ENCODE results near the gene CFAP157.
"Not testable (repeated sequence)": the region's sequence is repeated elsewhere in the genome, so short reads cannot be mapped to it uniquely, and the experiment has no call there.

The CFAP157 gene

DNA sequence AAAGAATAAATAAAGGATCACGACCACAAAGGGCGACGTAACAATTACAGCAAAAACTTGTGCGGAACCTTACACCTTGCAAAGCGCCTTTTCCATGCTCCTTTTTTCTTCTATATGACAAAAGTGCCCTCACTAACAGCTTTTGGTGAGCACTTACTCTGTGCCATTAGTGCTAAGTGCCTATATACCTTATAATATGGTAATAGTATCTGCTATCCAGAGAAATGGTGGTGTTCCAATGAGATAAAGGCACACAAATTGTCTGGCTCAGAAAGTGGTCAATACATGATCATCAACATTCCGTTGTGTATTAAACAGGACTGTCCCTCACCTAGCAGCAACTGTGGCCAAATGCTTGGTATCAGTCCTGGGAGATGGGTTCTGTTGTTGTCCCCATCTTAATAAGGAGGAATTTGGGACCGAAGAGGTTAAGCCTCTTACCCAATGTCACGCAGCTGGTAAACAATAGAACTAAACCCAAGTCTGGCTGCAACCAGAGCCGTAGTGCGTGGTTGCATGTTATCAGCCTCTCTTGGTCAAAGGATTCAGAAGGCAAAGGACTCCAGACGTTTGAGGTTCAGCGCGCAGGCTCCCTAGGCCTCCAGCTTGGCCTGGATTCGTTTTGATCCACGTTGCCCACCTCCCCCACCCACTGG, 28.9 kb downstream of the CFAP157 start:
- DNase-seq (ENCODE audit: low read depth), result no peak

DNA sequence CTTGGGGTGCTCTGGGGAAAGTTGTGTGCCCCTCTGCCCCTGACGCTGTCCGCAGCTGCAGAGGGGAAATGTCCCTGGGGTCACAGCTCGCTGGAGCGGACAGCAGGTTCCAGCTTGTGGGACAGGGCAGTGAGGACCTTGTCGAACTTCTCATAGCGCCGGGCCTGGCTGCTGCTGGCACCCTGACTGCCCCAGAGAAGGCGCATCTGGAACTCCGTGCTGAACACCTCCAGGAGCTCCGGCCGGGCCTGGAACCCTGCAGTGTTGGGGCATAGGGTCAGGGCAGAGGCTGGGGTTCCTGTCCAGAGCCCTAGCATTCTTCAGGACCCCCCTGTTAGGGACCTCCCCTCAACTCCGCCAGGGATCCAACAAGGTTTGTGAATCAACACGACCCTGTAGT, 31.9 kb downstream of the CFAP157 start:
- no peak for DNase-seq (ENCODE audit: low read depth)

DNA sequence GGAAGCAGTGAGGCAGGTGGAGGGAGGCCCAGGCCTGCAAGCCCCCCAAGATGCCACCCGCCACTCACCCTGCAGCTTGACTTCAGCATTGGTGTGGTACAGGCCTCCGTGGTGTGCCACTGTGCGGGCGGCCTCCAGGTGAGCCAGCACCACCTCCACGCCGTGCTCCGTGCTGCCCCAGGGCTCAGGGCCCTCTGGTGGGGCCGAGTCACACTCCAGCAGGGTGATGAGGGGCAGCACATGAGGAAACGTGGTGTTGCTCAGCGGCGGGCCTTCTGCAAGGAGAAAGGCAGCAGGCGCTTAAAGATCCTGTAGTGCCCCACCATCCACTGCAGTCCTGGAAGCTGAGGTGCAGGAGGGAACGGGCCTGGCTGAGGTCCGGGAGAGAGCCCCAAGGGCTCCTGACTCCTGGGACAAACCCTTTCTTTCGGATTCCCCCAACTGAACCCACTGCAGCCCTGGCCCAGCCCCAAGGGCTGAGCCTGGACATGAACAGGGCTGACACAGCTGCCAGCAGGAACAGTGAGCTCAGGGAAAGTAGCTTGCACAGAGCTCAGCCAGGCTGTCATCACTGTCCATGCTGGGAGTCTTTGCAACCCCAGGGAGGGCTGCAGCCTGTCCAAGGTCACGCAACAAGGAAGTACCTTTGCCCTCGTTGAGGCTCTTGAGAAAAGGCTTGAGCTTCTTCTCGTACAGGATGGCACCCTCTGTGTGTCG, 33.0 kb downstream of the CFAP157 start:
- DNase-seq (ENCODE audit: low read depth), result no peak

DNA sequence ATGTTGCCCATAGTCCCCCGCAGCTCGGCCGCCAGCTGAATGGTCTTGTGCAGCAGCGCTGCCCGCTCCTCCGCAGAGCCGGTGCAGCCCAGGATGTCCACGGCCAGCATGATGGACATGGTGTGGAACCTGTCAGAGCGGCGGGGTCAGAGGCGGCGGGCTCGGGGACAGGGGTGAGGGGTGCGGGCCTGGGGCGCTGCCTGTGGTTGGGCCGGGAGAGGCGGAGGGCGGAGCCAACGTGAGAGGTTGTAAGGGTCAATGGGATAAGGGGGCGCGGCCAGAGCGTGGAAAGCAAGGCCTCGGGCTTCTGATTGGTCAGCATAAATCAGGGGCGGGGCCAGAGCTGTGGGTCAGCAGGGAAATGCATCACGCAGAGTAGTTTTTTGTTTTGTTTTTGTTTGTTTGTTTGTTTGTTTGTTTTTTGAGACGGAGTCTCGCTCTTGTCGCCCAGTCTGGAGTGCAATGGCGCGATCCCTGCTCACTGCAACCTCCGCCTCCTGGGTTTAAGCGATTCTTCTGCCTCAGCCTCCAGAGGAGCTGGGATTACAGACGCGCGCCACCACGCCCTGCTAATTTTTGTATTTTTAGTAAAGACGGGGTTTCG, 35.1 kb downstream of the CFAP157 start:
- DNase-seq (ENCODE audit: low read depth), result no peak

DNA sequence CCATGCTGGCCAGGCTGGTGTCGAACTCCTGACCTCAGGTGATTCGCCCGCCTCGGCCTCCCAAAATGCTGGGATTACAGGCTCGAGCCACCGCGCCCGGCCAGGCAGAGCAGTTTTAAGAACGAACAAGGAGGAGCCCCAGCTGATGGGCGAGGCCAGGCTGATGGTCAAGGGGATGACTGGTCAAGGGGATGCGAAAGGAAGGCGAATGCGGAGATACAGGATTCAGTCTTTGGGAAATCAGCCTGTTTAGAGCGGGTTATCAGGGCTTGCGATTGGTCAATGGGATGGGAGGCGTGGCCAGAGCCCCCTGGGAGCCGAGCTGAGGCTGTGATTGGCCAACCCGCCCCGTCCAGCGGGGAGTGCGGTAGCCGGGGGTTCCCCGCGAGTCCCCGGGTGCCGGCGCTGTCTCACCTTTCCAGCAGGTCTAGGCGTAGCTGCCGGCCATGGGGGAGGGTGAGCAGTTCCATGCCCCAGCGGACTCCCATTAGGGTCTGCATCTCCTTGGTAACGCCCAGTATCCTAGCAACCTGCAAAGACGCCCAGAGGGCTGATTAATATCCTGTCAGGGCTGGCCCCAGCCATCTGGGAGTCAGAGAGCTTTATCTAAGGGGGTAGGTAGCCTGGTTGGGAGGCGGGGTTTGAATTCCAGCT, 35.8 kb downstream of the CFAP157 start:
- DNase-seq (ENCODE audit: low read depth), result no peak

DNA sequence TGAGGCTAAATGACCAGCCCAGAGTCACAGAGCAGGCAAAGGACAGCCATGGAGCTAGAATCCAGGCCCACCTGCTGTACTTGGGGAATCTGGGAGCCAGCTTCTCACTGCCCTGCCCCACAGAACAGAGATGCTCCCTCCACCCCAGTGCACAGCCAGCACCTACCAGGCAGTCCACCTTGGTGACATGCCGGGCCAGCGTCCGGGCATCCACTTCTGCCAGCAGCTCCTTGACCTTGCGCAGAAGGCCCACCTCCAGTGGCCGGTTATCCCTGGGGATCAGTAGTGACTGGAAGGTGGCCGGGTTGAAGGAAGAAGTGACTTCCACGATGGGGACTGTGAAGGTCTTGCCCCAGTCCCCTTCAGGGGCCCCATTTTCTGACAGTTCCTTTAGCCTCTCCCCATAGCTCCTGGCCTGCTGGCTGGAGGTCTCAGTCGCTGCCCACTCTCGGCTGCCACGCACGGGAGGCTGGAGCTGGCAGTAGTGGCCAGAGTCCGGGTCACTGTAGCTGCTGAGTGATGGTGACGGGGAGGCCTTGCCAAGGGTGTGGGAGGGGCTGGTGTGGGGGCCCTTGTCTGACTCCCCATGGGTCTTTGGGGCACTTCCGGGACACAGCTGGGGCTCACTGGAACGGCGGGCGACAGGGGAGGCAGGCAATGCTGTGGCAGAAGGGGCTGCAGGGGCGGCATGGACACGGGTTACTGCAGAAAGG, 37.8 kb downstream of the CFAP157 start:
- DNase-seq (ENCODE audit: low read depth), result no peak

DNA sequence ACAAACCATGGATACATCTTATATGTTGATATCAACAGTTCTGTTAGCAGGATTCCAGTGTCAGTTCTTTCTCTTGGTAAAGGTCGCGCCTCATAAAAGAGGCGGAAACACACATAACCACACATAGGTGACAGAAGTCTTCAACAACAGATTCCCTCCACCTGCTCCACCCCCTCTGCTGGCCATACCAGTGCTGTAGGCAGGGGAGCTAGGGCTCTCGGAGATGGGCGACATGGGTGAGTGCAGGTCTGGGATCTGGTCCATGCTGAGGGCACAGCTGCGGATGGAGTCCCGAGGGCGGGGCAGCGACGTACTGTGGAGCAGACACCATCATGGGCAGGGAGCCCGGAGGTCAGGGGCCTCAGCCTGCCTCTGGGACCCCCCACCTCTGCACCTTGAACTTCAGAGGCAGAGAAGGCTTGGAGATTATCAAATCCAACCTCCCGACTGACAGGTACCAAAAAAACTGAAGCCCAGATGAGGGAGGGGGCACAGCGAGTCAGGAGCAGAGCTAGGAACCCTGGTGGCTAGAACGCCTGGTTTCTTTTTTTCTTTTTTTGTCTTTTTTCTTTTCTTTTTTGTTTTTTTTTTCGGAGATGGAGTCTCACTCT, 40.3 kb downstream of the CFAP157 start:
- no peak for DNase-seq (ENCODE audit: low read depth)

DNA sequence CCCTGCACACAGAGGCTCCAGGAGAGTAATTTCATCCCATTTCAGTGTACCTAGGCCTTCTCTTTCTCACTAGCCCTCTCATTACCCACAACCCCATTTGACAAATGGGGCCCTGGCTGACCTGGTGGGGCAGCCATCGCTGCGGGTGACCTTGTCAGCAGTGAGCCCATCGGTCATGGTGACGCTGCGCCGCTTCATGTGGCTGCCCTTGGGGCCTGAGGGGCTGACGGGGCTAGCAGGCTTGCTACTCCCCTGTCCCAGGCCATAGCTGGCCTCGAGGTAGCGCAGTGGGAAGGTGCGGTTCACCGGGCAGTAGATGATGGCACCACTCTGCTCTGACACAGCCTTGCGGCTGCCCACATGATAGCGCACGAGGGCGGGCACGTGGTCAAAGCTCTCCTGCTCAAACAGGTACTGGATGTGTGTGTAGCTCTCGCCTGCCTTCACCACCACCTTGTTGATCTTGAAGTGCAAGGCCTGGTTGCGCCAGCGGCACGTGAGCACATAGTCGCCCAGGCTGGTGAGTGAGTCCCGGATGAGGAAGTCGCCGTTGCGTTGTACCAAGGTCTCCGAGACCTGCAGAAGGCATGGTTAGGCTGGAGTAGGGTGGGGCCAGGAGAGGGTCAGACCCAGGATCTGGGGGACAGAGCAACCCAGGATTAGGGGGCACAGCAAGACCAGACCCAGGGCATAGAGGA, 42.5 kb downstream of the CFAP157 start:
- no peak for DNase-seq (ENCODE audit: low read depth)

DNA sequence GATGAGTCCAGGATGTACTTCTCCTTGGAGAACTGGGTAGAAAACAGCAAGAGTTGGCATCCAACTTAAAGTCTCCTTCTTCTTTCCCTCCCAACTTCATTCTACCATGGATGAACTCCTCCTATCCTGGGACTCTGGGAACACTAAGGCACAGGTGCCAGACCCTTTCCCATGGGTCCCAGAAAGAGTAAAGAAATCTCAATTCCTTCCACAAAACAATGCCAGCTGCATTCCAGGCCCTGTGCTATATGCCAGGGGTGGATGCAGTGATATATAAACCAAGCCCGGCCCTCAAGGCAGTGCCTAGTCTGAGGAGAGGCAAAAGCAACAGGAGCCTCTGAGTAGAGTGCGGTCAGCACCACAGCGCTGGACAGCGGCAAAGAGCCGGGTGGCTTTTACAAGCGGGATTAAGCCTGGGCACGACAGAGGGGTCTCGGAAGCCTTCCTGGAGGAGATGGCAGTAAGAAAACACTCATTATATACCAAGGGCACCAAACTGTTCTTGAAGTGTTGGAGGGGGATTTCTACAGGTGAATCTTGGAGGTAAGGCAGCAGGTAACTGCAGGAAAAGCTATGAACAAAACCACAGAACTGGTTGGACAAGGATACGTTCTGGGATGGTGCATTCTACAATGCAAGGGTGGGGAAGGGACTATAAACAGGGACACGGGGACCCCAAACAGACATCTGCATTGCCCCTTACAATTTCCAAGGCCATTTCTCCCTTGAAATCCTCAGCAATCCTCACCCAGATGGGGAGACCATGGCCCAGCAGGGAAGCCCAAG, 44.7 kb downstream of the CFAP157 start:
- no peak for DNase-seq (ENCODE audit: low read depth)

DNA sequence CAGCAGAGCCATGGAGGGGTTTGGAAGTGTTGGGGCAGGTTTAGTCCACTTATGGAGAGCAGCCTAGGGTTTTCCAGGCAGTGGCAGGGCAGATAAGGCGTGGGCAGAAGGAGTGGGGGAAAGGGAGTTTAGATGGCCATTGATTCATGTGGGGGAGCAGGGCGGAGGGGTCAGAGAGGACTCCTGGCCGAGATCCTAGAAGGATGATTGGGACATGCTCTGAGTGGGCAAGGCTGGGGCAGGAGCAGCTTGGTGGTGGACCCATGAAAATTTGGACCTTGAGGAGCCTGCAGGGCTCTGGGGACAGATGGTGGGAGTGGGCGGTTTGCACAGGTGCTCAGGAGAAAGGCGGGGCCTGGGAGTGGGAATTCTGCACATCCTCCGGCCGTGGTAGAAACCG, 46.4 kb downstream of the CFAP157 start:
- DNase-seq (ENCODE audit: low read depth), result no peak

DNA sequence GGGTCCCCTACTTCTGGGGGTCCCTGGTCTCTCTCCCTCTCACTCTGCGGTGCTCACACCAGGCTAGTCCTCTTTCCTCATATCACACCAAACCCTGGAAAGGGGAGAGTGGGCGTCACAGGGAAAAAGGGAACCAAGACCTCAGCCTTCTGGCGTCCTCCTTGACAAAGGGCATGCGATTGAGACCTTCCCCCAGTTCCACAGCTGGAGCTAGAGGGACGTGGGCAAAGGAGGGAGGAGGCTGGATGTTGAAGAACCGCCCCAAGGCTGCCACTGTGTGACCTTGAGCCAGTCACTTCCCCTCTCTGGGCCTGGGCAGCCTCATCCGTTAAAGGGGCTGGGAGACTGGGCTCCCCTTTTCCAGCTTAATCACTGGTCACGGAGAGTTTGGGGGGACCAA, 46.8 kb downstream of the CFAP157 start:
- DNase-seq (ENCODE audit: low read depth), result no peak

DNA sequence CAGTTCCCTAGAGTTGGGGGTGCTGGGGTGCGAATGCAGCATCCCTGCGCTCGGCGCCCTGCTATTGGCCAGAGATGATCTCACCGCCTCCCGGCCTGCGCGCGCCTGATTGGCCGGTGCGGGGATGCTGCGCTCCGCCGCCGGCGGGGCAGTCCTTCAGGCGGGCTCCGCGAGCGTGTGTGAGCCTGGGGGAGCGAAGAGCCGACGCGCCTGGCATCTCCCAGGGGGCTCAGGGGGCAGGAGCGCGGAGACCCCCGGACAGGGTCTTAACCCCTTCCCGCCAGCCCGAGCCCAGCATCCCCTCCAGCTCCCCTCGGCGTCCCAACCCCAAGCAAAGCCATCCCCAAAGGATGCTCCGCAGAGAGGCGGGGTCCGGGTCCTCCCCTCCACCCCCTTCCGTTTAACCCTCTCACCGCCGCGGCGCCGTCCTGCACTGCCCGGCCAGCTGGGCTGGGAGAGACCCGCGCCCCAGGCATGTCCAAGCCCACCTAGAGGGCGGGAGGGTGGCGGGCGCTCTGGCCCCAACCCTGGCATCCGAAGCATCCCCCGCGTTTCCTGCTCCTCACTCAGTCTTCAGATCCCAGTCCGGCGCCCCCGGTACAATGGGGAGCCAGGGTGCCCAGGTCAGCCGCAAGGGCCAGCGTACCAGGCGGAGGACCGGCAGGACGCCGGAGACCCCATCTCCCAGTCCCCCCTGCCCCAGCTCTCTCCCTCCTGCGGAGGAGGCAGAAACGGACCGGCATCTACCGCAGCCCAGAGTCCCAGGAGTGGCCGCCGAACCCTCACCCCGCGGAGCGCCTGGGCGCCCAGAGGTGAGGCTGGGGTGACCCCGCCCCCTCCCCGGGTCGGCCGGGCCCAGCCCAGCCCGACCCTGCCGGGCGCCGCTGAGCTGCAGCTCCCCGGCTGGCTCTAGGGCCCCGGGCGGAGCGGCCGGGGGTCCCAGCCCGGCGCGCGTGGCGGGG, 47.6 kb downstream of the CFAP157 start:
- no peak for DNase-seq (ENCODE audit: low read depth)

DNA sequence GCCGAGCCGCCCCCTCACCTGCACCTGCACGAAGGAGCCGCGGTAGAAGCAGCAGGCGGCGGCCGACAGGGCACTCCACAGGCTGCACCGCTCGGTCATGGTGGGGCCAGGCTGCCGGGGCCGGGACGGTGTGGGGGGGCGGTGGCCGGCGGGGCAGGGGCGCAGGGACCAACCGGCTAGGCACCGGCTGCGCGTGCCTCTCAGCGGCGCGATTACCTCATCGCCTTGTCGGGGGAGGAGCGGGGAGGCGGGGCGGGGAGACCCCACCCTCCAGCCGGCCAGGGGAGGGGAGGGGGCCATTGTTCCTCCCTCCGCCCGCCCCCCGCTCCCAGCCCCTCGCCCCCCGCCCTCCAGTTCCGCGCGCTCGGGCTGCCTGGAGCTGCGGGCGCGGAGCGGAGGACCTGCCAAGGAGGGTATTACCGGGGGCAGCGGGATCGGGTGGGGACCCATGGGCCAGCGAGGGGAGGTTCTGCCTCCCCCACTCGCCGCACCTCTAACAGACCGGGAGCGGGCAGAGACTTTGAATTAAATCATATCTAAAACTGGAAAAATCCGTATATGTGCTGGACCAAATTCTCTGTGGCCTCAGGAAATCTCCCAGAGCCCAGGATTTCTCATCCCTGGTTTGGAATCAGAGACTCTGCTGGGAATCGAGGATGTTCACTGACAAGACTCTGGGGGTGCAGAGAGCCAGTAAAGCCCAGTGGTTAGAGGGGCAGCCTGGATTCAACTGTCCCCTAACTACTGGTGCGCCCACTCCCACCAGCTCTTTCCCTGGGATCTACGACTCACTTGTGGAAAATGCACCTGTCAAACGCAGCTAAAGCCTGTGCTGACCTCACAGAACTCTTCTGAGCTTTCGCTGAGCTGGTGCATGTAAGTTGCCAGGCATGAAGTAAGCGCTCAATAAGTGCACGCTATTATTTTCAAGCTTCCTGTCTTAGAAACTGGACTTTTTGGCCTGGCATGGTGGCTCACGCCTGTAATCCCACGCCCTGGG, 48.6 kb downstream of the CFAP157 start:
- no peak for DNase-seq (ENCODE audit: low read depth)

DNA sequence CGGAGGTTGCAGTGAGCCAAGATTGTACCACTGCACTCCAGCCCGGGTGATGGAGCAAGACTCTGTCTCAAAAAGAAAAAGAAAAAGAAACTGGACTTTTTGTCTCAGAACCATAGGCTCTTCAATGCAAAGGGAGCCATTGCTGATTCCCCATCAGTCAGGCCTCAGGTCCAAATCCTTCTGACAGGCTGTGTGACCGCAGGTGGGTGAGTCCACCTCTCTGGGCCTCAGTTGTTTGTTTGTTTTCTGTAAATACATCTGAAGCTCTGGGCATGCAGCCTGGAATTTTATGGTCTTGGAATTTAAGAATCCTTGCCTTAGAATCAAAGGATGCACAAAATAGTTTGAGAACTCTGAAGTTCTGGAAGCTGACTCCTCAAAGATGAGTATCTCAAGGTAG, 49.4 kb downstream of the CFAP157 start:
- no peak for DNase-seq (ENCODE audit: low read depth)

DNA sequence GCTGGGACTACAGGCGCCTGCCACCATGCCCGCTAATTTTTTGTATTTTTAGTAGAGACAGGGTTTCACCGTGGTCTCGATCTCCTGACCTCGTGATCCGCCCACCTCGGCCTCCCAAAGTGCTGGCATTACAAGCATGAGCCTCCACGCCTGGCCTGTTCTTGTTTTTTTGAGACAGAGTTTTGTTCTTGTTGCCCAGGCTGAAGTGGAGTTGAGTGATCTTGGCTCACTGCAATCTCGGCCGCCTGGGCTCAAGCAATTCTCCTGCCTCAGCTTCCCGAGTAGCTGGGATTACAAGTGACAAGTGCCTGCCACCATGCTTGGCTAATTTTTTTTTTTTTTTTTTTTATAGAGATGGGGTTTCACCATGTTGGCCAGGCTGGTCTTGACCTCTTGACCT, 50.0 kb downstream of the CFAP157 start:
- not testable (repeated sequence) for DNase-seq (ENCODE audit: low read depth)

DNA sequence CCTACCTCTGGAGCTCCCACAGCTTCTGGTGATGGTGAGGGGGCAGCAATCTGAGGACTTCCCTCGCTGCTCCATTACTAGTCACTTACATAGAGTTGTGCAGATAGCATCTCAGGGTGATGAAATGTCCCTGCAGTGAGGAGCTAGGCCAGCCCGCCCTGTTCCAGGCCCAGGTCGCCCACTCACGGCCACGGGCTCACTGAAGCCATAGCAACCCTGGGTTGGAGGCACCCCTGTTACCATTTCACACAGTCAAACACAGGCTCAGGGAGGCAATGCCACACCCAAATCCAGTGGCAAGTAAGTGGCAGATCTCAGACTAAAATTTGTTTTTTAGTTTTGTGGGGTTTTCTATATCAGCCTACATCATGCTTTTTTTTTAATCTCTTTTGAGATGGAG, 52.1 kb downstream of the CFAP157 start:
- DNase-seq (ENCODE audit: low read depth), result no peak

DNA sequence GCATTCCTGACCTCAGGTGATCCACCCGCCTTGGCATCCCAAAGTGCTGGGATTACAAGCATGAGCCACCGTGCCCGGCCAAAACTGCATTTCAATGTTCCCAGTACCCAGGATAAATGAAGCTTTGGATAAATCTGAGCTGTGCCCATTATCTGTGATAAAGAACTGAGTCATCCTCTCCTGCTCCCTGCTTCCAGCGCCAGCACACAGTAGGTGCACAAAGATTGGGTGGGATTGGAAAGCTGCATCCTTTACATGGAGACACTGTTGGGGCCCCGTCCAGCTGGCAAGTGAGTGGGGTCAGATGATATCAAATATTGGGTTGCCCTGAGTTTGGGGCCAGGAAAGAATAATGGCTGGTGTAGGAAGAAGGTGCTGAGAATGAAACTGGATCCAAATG, 54.3 kb downstream of the CFAP157 start:
- DNase-seq (ENCODE audit: low read depth), result no peak

DNA sequence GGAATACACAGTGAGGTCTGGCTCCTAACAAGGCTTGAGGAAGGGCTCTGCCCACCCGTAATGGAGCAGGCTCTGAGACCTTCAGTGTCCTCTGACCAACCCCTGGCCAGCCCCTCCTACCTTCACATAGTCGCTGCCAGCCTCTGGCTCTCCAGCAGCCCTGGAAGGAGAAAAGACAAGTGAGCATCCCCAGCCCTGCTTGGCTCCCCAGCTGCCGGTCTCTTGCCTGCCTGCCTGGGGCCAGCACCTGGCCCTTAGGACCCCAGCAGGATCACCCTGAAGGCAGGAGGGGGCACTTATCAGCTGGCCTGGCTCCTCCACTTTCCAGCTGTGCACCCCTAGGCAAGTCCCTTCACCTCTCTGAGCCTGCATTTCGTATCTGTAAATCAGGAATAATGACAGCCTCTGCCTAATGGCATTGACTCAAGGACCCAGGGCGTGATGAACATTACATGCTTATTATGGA, 54.7 kb downstream of the CFAP157 start:
- no peak for DNase-seq (ENCODE audit: low read depth)

Measured in activated T-cell treated with anti-CD3 and anti-CD28 coated beads for 24 hours (primary cell).